ENCODE measurements around the gene FGF6.

GRCh38 chr12:4440187-4440941 is 5.3 kb downstream of the FGF6 start:
- TF ChIP-seq CTCF (IDR thresholded peaks at IDR 0.05; ENCODE audit: low read depth, low read length) (no peak), EZH2phosphoT487 (IDR thresholded peaks at IDR 0.05; ENCODE audit: low read depth) (no peak)
